Neural progenitor cell (in vitro differentiated cells): ENCODE results near the gene GALNT3. TPM values are rescaled to one million over a fixed set of nuclear protein-coding genes. Genes with fewer than 3 reads are reported as not detected.

ENCODE experiments used
- DNase-seq: peaks from one replicate; pipeline ENCODE4 v3.0.0-alpha.2; 2016; ENCODE audit warnings: low spot score
- H2AFZ ChIP-seq: fragments of 200-600 bp; sonication (generic); replicated peaks from 2 replicates; pipeline ENCODE4 v1.6.1; 2016; ENCODE audit warnings: antibody characterized with exemption
- H3F3A ChIP-seq: fragments of 200-600 bp; sonication (generic); 2 replicates; pipeline ENCODE4 v1.6.1; 2016; ENCODE audit warnings: antibody characterized with exemption, low read depth
- H3K27ac ChIP-seq: fragments of 200-600 bp; sonication (generic); 2 replicates; pipeline ENCODE4 v1.5.1; 2016; ENCODE audit warnings: mild to moderate bottlenecking
- H3K27me3 ChIP-seq: fragments of 200-600 bp; sonication (generic); 2 replicates; pipeline ENCODE4 v1.6.1; 2016; ENCODE audit warnings: mild to moderate bottlenecking, moderate library complexity
- H3K36me3 ChIP-seq: fragments of 200-600 bp; sonication (generic); 2 replicates; pipeline ENCODE4 v1.5.1; 2016
- H3K4me1 ChIP-seq: fragments of 200-600 bp; sonication (generic); 2 replicates; pipeline ENCODE4 v1.6.1; 2016; ENCODE audit warnings: mixed run types
- H3K4me2 ChIP-seq: fragments of 200-600 bp; sonication (generic); 2 replicates; pipeline ENCODE4 v1.6.1; 2016
- H3K4me3 ChIP-seq: fragments of 200-600 bp; sonication (generic); 2 replicates; pipeline ENCODE4 v1.5.1; 2016
- H3K79me2 ChIP-seq: fragments of 200-600 bp; sonication (generic); 2 replicates; pipeline ENCODE4 v1.6.1; 2016; ENCODE audit warnings: low read depth
- H3K9ac ChIP-seq: fragments of 200-600 bp; sonication (generic); 2 replicates; pipeline ENCODE4 v1.6.1; 2016
- H3K9me3 ChIP-seq: fragments of 200-600 bp; sonication (generic); 2 replicates; pipeline ENCODE4 v1.5.1; 2016; ENCODE audit warnings: low read depth
- H4K20me1 ChIP-seq: fragments of 200-600 bp; sonication (generic); 2 replicates; pipeline ENCODE4 v1.6.1; 2016; ENCODE audit warnings: low read depth
- H3K27ac Mint-ChIP-seq: 3 replicates; pipeline ENCODE4 v1.8.0; 2021; ENCODE audit warnings: mixed read lengths
- H3K27me3 Mint-ChIP-seq: 2 replicates; pipeline ENCODE4 v1.8.0; 2022; ENCODE audit warnings: low read depth, mild to moderate bottlenecking, inconsistent platforms, moderate library complexity, mixed read lengths; ENCODE audit not compliant: insufficient read depth
- H3K36me3 Mint-ChIP-seq: 3 replicates; pipeline ENCODE4 v1.8.0; 2021; ENCODE audit warnings: mixed read lengths
- H3K4me1 Mint-ChIP-seq: 3 replicates; pipeline ENCODE4 v1.8.0; 2021; ENCODE audit warnings: mixed read lengths
- H3K4me3 Mint-ChIP-seq: 3 replicates; pipeline ENCODE4 v1.8.0; 2021; ENCODE audit warnings: mild to moderate bottlenecking, moderate library complexity, mixed read lengths
- H3K9me3 Mint-ChIP-seq: 3 replicates; pipeline ENCODE4 v1.8.0; 2020; ENCODE audit warnings: mixed read lengths
- EZH2 ChIP-seq: fragments of 200-600 bp; sonication (generic); IDR thresholded peaks from 2 replicates; pipeline ENCODE4 v1.6.1; 2017; ENCODE audit warnings: antibody characterized with exemption, mild to moderate bottlenecking, moderate library complexity
- EZH2phosphoT487 ChIP-seq: fragments of 200-600 bp; sonication (generic); IDR thresholded peaks from 2 replicates; pipeline ENCODE4 v1.6.1; 2017; ENCODE audit warnings: antibody characterized with exemption
- total RNA-seq: library from RNA; depleted of rRNA; stranded (reverse); fragments of >200 nt; gene quantifications from 2 replicates; pipeline ENCODE4 v1.2.3, GENCODE V29; 2015; ENCODE audit warnings: low replicate concordance
- TF ChIP-seq, protein P1 (sequence below): fragments of 200-600 bp; sonication (generic); IDR thresholded peaks from 2 replicates; pipeline ENCODE4 v1.5.1; 2017; ENCODE audit warnings: antibody characterized with exemption, mild to moderate bottlenecking

GALNT3 gene
- total RNA-seq, 1 donor from 2014 or later: 1.9 TPM

DNA sequence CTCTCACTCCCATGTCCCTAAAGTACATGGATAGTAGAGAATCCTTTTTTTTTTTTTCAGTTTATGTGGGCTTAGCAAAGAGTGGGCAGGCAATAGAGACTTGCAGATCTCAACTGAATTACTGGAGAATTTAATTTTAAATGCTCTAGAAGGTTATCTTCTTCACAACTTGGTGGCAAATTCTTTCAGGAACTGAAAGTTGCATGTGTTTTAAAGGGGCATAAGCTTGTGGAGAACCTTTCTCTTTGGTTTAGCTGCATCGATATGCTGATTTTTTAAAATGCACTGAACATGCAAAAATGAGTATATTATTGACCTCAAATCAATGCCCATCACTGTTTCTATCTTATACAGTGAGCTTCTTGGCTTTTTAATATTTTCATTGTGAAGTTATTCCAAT lies 24.9 kb upstream of the GALNT3 start:
- Histone ChIP-seq H3K27ac (no peak overlapping the region), H3K4me2 (no peak overlapping the region), H3K36me3 (no peaks in the 10 kb centered on the region), H3K4me1 (no peaks in the 10 kb centered on the region), H4K20me1 (no peaks in the 10 kb centered on the region), H3K4me3 (no peak overlapping the region), H3K9ac (no peak overlapping the region), H3K79me2 (no peaks in the 10 kb centered on the region), H3K9me3 (no peaks in the 10 kb centered on the region), H2AFZ (no peak overlapping the region), H3F3A (no peaks in the 10 kb centered on the region), H3K27me3 (no peaks in the 10 kb centered on the region)
- Mint-ChIP-seq H3K9me3 (no peaks in the 10 kb centered on the region), H3K36me3 (no peaks in the 10 kb centered on the region), H3K4me1 (no peaks in the 10 kb centered on the region), H3K27ac (no peak overlapping the region), H3K27me3 (no peaks in the 10 kb centered on the region), H3K4me3 (no peak overlapping the region)
- DNase-seq: no peak
- TF ChIP-seq, protein P1, sequence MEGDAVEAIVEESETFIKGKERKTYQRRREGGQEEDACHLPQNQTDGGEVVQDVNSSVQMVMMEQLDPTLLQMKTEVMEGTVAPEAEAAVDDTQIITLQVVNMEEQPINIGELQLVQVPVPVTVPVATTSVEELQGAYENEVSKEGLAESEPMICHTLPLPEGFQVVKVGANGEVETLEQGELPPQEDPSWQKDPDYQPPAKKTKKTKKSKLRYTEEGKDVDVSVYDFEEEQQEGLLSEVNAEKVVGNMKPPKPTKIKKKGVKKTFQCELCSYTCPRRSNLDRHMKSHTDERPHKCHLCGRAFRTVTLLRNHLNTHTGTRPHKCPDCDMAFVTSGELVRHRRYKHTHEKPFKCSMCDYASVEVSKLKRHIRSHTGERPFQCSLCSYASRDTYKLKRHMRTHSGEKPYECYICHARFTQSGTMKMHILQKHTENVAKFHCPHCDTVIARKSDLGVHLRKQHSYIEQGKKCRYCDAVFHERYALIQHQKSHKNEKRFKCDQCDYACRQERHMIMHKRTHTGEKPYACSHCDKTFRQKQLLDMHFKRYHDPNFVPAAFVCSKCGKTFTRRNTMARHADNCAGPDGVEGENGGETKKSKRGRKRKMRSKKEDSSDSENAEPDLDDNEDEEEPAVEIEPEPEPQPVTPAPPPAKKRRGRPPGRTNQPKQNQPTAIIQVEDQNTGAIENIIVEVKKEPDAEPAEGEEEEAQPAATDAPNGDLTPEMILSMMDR: no peak
- TF ChIP-seq EZH2: no peak
- TF ChIP-seq EZH2phosphoT487: no peak

DNA sequence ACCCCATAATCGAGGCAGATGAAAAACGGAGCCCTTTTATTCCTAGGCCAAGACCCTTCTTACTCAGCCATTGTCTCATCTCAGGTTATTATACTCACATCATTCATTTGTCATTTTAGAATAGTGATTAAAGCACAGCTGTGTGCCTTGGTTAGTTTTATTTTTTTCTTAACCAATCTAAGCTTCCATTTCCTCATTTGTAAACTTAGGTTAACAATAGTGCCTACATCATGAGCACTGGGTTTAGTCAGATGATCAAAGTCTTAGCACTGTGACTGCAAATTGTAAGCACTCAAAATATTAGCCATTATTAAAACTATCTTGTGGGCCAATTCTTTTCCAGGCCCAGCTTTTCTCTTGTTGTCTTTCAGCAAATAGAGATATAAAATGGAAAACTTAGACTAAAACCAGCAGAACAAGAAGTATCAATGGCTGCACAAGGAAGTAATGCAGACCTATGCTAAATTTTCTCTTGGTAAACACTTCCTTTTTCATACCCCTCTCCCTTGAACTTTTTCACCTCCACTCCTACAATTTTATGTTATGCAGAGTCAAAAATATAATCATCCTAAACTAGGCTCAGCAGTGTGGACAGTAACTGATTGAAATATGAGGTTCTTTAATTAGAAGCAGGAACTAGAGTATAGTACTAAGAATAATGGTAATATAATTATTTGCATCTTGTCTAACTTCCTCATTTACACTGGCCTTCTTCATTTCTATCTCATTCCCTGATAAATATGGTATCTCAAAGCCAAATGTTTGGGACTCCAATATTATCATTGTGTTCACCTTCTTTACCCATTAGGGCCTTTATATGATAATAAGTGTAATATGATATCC lies 21.5 kb upstream of the GALNT3 start:
- H3K27ac ChIP-seq: no peak overlapping the region
- no peak for DNase-seq
- no peak overlapping the region for H3K4me3 Mint-ChIP-seq
- H3K27ac Mint-ChIP-seq: no peak overlapping the region
- H3K9me3 ChIP-seq: no peaks in the 10 kb centered on the region
- no peaks in the 10 kb centered on the region for H3K27me3 ChIP-seq
- H2AFZ ChIP-seq: no peak overlapping the region
- no peaks in the 10 kb centered on the region for H3K4me1 Mint-ChIP-seq
- H3K4me1 ChIP-seq: no peaks in the 10 kb centered on the region
- no peaks in the 10 kb centered on the region for H3K36me3 Mint-ChIP-seq
- no peak overlapping the region for H3K4me2 ChIP-seq
- no peaks in the 10 kb centered on the region for H3K27me3 Mint-ChIP-seq
- no peak overlapping the region for H3K9ac ChIP-seq
- no peaks in the 10 kb centered on the region for H3K36me3 ChIP-seq
- H4K20me1 ChIP-seq: no peaks in the 10 kb centered on the region
- H3F3A ChIP-seq: no peaks in the 10 kb centered on the region
- no peaks in the 10 kb centered on the region for H3K9me3 Mint-ChIP-seq
- TF ChIP-seq, protein P1: no peak
- no peak for TF ChIP-seq EZH2
- TF ChIP-seq EZH2phosphoT487: no peak
- no peak overlapping the region for H3K4me3 ChIP-seq
- no peaks in the 10 kb centered on the region for H3K79me2 ChIP-seq

DNA sequence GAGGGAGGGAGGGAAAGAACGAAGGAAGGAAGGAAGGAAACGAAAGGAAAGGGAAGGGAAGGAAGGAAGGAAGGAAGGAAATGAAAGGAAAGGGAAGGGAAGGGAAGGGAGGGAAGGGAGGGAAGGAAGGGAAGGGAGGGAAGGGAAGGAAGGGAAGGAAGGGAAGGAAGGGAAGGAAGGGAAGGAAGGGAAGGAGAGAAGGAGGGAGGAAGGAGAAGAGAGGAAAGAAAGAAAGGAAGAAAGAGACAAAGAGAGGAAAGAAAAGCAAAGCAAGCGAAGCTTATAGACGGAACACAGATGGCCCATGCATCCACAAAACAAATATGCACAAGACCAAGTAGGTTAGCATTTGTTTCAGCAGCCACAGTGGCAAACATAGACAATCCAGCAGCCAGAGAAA lies 20.4 kb upstream of the GALNT3 start:
- Mint-ChIP-seq H3K9me3 (no peaks in the 10 kb centered on the region), H3K4me1 (no peaks in the 10 kb centered on the region)
- no peak for DNase-seq

More for the DNA sequence above, 20.4 kb upstream of the GALNT3 start:
- Mint-ChIP-seq H3K36me3 (no peaks in the 10 kb centered on the region), H3K27ac (no peak overlapping the region), H3K27me3 (no peaks in the 10 kb centered on the region), H3K4me3 (no peak overlapping the region)
- no peaks in the 10 kb centered on the region for H3F3A ChIP-seq
- no peak overlapping the region for H3K27ac ChIP-seq
- no peak overlapping the region for H2AFZ ChIP-seq
- no peak overlapping the region for H3K4me3 ChIP-seq
- H3K9me3 ChIP-seq: no peaks in the 10 kb centered on the region
- no peak overlapping the region for H3K4me2 ChIP-seq
- H3K4me1 ChIP-seq: no peaks in the 10 kb centered on the region
- TF ChIP-seq EZH2phosphoT487 (no peak), EZH2 (no peak)
- TF ChIP-seq, protein P1: no peak
- H3K27me3 ChIP-seq: no peaks in the 10 kb centered on the region
- H3K79me2 ChIP-seq: no peaks in the 10 kb centered on the region
- H3K36me3 ChIP-seq: no peaks in the 10 kb centered on the region
- H4K20me1 ChIP-seq: no peaks in the 10 kb centered on the region
- H3K9ac ChIP-seq: no peak overlapping the region
